MM.1S (cell line): ENCODE measurements around the gene AGBL4.

Experiments
- EZH2 ChIP-seq: fragments of 300-600 bp; sonication (generic); optimal IDR thresholded peaks from 2 replicates; pipeline ENCODE3; 2017; ENCODE audit warnings: low read depth, mild to moderate bottlenecking, antibody characterized with exemption, low read length, mixed read lengths
- TF ChIP-seq, protein P1 (sequence below): fragments of 300-600 bp; sonication (generic); IDR thresholded peaks from 2 replicates; pipeline ENCODE4 v1.5.1; 2016; ENCODE audit warnings: antibody characterized with exemption, low read length, mixed read lengths

DNA sequence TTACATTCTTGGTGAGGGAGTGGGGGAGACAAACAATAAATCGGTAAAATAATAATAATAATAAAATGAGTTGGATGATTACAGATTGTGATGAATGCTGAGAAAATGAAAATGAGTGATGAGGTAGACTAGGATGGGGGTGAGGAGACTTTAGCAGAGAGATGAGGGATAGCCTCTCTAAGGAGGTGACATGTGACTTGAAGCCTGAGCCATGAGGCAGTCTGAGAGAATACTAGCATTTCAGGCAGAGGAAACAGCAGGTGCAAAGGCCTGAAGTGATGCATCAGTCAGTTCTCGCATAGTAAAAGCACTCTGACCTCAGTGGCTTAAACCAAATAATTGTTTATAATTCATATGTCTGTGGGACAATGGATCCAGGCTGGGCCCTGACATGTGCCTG, 181.2 kb downstream of the AGBL4 start:
- TF ChIP-seq, protein P1, sequence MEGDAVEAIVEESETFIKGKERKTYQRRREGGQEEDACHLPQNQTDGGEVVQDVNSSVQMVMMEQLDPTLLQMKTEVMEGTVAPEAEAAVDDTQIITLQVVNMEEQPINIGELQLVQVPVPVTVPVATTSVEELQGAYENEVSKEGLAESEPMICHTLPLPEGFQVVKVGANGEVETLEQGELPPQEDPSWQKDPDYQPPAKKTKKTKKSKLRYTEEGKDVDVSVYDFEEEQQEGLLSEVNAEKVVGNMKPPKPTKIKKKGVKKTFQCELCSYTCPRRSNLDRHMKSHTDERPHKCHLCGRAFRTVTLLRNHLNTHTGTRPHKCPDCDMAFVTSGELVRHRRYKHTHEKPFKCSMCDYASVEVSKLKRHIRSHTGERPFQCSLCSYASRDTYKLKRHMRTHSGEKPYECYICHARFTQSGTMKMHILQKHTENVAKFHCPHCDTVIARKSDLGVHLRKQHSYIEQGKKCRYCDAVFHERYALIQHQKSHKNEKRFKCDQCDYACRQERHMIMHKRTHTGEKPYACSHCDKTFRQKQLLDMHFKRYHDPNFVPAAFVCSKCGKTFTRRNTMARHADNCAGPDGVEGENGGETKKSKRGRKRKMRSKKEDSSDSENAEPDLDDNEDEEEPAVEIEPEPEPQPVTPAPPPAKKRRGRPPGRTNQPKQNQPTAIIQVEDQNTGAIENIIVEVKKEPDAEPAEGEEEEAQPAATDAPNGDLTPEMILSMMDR, result no peak
- TF ChIP-seq EZH2, result no peak
